HEK293T (cell line): ENCODE data around the gene CHST12.
A peak's percentile ranks its signal among the peaks of the same experiment; 100 is the strongest.

Experiments used
- CTCF ChIA-PET: fragments of 350-600 bp; formaldehyde crosslinking; extraction: SDS; loops from one replicate; lab custom pipeline; 2021; ENCODE audit warnings: antibody characterized with exemption, inconsistent platforms; lab: Yijun Ruan, JAX
- POLR2A ChIA-PET: fragments of 350-600 bp; formaldehyde crosslinking; extraction: SDS; loops from one replicate; lab custom pipeline; 2020; ENCODE audit warnings: antibody characterized with exemption, inconsistent platforms; lab: Yijun Ruan, JAX
- DNase-seq: peaks from one replicate; pipeline ENCODE4 v3.0.0; 2012; ENCODE audit warnings: mixed read lengths; ENCODE audit errors: extremely low spot score
- ARNT ChIP-seq: fragments of 450-650 bp; IDR thresholded peaks from 2 replicates; pipeline ENCODE4 v1.6.1; 2017; ENCODE audit warnings: mild to moderate bottlenecking
- BHLHE40 ChIP-seq: fragments of 450-650 bp; IDR thresholded peaks from 2 replicates; pipeline ENCODE4 v1.6.1; 2016; ENCODE audit warnings: mild to moderate bottlenecking, moderate library complexity, borderline replicate concordance
- CTBP1 ChIP-seq: fragments of 450-650 bp; IDR thresholded peaks from 2 replicates; pipeline ENCODE4 v1.6.1; 2016; ENCODE audit warnings: borderline replicate concordance
- ELF4 ChIP-seq: fragments of 450-650 bp; IDR thresholded peaks from 2 replicates; pipeline ENCODE4 v1.6.1; 2017; ENCODE audit warnings: antibody characterized with exemption
- FOXA1 ChIP-seq: fragments of 450-650 bp; IDR thresholded peaks from 2 replicates; pipeline ENCODE4 v1.6.1; 2016; ENCODE audit warnings: mild to moderate bottlenecking
- FOXK2 ChIP-seq: fragments of 450-650 bp; IDR thresholded peaks from 2 replicates; pipeline ENCODE4 v1.6.1; 2016; ENCODE audit warnings: mild to moderate bottlenecking
- FOXM1 ChIP-seq: fragments of 450-650 bp; IDR thresholded peaks from 2 replicates; pipeline ENCODE4 v1.6.1; 2017; ENCODE audit warnings: mild to moderate bottlenecking, borderline replicate concordance
- HDGF ChIP-seq: fragments of 450-650 bp; IDR thresholded peaks from 2 replicates; pipeline ENCODE4 v1.6.1; 2017; ENCODE audit warnings: antibody characterized with exemption, borderline replicate concordance
- L3MBTL2 ChIP-seq: fragments of 450-650 bp; conservative IDR thresholded peaks from 2 replicates; pipeline ENCODE4 v1.6.1; 2016; ENCODE audit warnings: mild to moderate bottlenecking
- LEF1 ChIP-seq: fragments of 450-650 bp; IDR thresholded peaks from 2 replicates; pipeline ENCODE4 v1.6.1; 2017; ENCODE audit warnings: mild to moderate bottlenecking, borderline replicate concordance
- NFRKB ChIP-seq: fragments of 450-650 bp; IDR thresholded peaks from 2 replicates; pipeline ENCODE4 v1.6.1; 2016; ENCODE audit warnings: mild to moderate bottlenecking, moderate library complexity
- SP1 ChIP-seq: fragments of 450-650 bp; IDR thresholded peaks from 2 replicates; pipeline ENCODE4 v1.6.1; 2017
- SUZ12 ChIP-seq: fragments of 450-650 bp; IDR thresholded peaks from 2 replicates; pipeline ENCODE4 v1.6.1; 2016; ENCODE audit warnings: mild to moderate bottlenecking
- TARDBP ChIP-seq: fragments of 450-650 bp; IDR thresholded peaks from 2 replicates; pipeline ENCODE4 v1.6.1; 2016
- ZNF384 ChIP-seq: fragments of 450-650 bp; IDR thresholded peaks from 2 replicates; pipeline ENCODE4 v1.6.1; 2016
- TF ChIP-seq, protein P1 (sequence below): fragments of 450-650 bp; IDR thresholded peaks from 2 replicates; pipeline ENCODE4 v1.6.1; 2016

CHST12 gene

GRCh38 chr7:2357571-2357970, 45.8 kb upstream of the CHST12 start:
- no peak for DNase-seq
- TF ChIP-seq FOXM1: no peak
- no peak for TF ChIP-seq ZNF384
- no peak for TF ChIP-seq NFRKB
- TF ChIP-seq LEF1: no peak
- no peak for TF ChIP-seq SP1
- TF ChIP-seq SUZ12: no peak
- no peak for TF ChIP-seq FOXA1
- TF ChIP-seq, protein P1, sequence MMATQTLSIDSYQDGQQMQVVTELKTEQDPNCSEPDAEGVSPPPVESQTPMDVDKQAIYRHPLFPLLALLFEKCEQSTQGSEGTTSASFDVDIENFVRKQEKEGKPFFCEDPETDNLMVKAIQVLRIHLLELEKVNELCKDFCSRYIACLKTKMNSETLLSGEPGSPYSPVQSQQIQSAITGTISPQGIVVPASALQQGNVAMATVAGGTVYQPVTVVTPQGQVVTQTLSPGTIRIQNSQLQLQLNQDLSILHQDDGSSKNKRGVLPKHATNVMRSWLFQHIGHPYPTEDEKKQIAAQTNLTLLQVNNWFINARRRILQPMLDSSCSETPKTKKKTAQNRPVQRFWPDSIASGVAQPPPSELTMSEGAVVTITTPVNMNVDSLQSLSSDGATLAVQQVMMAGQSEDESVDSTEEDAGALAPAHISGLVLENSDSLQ: no peak
- CTCF ChIA-PET: no interaction called here
- POLR2A ChIA-PET: no interaction called here

DNA sequence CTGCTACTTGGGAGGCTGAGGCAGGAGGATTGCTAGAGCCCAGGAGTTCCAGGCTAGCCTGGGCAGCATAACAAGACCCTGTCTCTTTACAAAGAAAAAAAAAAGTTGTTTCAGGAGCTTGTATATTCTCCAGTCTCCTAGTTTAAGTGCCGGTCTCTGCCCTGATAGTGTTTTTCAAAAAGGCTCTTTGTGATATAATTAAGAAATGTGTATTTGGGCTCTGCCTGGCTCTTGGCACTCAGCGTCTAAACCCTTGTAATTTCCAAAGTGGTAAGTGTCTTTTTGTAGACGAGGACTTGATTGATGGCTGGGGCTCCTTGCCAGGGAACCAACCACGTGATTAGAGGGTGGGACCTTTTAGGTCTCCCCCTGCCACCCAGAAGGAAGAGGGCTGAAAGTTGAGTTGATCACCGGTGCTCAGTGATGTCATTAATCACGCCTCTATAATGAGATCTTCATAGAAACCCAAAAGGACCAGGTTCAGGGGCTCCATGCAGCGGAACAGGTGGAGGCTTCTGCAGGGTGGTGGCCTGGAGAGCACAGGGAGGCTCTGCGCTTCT, 44.4 kb upstream of the CHST12 start:
- TF ChIP-seq ARNT: no peak
- TF ChIP-seq, protein P1: peak; percentile 47
- DNase-seq: no peak
- ChIA-PET CTCF (no interaction called here), POLR2A (interaction anchor here (1.6 kb wide), 1 partner anchor 117 kb away, joined by 3 read pairs; the partner anchor contains the start of genes MRM2 and NUDT1)

DNA sequence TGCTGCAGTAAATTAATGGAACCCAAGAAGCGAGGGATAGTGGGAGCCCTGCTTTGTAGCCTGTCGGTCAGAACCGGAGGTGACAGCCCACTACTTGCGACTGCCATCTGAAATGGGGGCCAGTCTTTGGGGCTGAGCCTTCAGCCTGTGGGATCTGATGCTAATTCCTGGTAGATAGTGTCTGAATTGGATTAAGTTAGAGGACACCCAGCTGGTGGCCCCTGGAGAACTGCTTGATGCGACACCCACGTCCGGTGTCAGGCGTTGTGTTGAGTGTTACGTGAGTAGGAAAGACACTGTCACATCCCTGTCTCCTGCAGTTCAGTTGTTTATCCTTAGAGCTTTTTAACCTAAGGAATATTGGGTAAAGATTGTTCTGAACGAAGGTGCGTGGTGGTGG, 43.8 kb upstream of the CHST12 start:
- CTCF ChIA-PET: no interaction called here
- POLR2A ChIA-PET: interaction anchor here (1.6 kb wide), 1 partner anchor 117 kb away, joined by 3 read pairs; the partner anchor contains the start of genes MRM2 and NUDT1
- no peak for TF ChIP-seq LEF1
- no peak for TF ChIP-seq ELF4
- no peak for TF ChIP-seq CTBP1
- TF ChIP-seq L3MBTL2: no peak
- TF ChIP-seq NFRKB: no peak
- no peak for TF ChIP-seq ZNF384
- no peak for TF ChIP-seq FOXA1
- no peak for DNase-seq

DNA sequence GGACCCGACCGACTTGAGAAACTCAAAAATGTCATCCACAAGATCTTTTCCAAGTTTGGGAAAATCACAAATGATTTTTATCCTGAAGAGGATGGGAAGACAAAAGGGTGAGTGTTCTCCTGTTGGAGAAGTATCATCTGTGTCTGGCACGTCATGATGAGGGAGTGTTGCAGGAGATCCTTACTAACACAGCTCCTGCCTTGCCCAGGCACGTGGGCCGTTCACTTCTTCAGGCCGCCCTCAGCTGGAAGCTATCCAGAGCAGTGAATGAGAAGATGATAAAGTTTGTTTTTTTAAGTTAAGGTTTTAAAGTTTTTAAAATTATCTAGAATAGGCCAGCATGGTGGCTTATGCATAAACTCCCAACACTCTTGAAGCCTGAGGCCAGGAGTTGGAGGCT, 42.6 kb upstream of the CHST12 start:
- POLR2A ChIA-PET: interaction anchor here (1.6 kb wide), 1 partner anchor 119 kb away, joined by 3 read pairs; the partner anchor contains the start of genes MRM2 and NUDT1
- TF ChIP-seq, protein P1: no peak
- TF ChIP-seq ARNT: no peak
- no peak for TF ChIP-seq SP1
- no peak for TF ChIP-seq SUZ12
- no peak for TF ChIP-seq FOXM1
- TF ChIP-seq ZNF384: no peak
- no peak for TF ChIP-seq CTBP1
- no peak for TF ChIP-seq HDGF
- no peak for TF ChIP-seq ELF4
- no peak for TF ChIP-seq FOXA1
- no peak for TF ChIP-seq LEF1
- TF ChIP-seq BHLHE40: no peak
- no peak for TF ChIP-seq L3MBTL2
- TF ChIP-seq FOXK2: no peak
- CTCF ChIA-PET: no interaction called here
- no peak for DNase-seq

DNA sequence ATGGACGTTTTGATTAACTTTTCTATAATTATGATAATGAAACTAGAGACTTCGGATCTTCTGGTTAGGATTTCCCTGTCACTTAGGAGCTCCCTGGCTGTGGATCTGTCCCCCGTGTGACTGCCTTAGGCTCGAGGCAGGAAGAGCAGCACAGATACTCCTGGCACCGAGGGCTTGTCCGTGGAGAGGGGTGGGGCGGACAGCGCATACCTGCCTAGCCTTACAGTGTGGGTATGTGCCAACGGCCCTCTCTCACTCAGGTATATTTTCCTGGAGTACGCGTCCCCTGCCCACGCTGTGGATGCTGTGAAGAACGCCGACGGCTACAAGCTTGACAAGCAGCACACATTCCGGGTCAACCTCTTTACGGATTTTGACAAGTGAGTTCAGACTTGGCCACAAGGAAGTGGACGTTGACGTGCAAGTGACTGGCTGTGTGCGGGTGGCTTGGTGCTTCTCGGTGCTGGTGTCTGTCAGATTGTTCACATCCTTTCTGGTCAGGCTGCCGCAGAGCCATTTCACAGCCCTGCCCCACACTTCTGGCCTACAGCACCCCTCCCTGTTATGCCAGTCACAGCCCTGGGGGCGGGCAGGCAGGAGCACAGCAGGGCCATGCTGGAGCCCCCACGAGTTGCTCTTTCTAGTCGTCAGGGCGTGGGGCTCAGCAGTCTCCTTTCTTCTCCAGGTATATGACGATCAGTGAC, 40.9 kb upstream of the CHST12 start:
- no peak for DNase-seq
- TF ChIP-seq CTBP1 (no peak), TARDBP (no peak), ZNF384 (no peak), FOXK2 (no peak), SP1 (no peak), ARNT (no peak), BHLHE40 (no peak), FOXA1 (no peak), HDGF (no peak), LEF1 (no peak), NFRKB (no peak), ELF4 (no peak)
- TF ChIP-seq, protein P1: no peak
- ChIA-PET CTCF (no interaction called here), POLR2A (no interaction called here)

GRCh38 chr7:2369139-2369538, 34.3 kb upstream of the CHST12 start:
- POLR2A ChIA-PET: no interaction called here
- CTCF ChIA-PET: no interaction called here
- TF ChIP-seq TARDBP (no peak), ELF4 (no peak), NFRKB (no peak), FOXM1 (no peak), L3MBTL2 (no peak), SUZ12 (no peak), ARNT (no peak), ZNF384 (no peak), HDGF (no peak), SP1 (no peak)
- DNase-seq: no peak
